K562 (cell line): ENCODE data around the gene THSD8. TPM values are rescaled to one million over a fixed set of nuclear protein-coding genes. Genes with fewer than 3 reads are reported as not detected.

Experiments used
- ARID4B ChIP-seq: sonication (generic); formaldehyde crosslinking; IDR thresholded peaks from 2 replicates; pipeline ENCODE4 v1.8.0; 2022; ENCODE audit warnings: mild to moderate bottlenecking, missing genetic modification reagents
- BRF2 ChIP-seq: IDR thresholded peaks from 3 replicates; pipeline ENCODE4 v1.6.1; 2011; ENCODE audit warnings: borderline replicate concordance, mild to moderate bottlenecking; ENCODE audit not compliant: insufficient read length, insufficient read depth
- ESRRA ChIP-seq: fragments of 450-650 bp; IDR thresholded peaks from 2 replicates; pipeline ENCODE4 v1.6.1; 2014; ENCODE audit warnings: low read depth, mild to moderate bottlenecking, moderate library complexity, borderline replicate concordance
- UBTF ChIP-seq, 2 experiments: IDR thresholded peaks; 2 replicates each; pipeline ENCODE4 v1.6.1; 2012; ENCODE audit warnings: improper control_type of control experiment in 2 of 2, low read depth in 2 of 2, low read length in 2 of 2, borderline replicate concordance in 1 of 2
- polyA plus RNA-seq, 8 experiments: library from polyadenylated mRNA; depleted of rRNA in 4 of 8; stranded (reverse) in 5 of 8; unstranded in 3 of 8; fragments of >200 nt; fragmentation: Nextera tagmentation in 2 of 8; fragmentation: Illumina TruSeq in 1 of 8; extraction: Ambion mirVana in 2 of 8; extraction: Trizol in 1 of 8; gene quantifications; 2 replicates each; pipeline versions ENCODE4 v1.2.1 to v1.2.3, GENCODE V29; 2011 to 2014; ENCODE audit warnings: inconsistent platforms in 1 of 8, missing spikeins in 1 of 8
- total RNA-seq, 7 experiments: library from RNA; depleted of rRNA in 6 of 7; stranded (reverse); fragments of >200 nt in 6 of 7; fragmentation: Illumina TruSeq in 2 of 7; extraction: Trizol in 2 of 7; gene quantifications; 2 replicates each; pipeline versions ENCODE4 v1.2.1 to v1.2.3, GENCODE V29; 2011 to 2021; ENCODE audit warnings: low replicate concordance in 1 of 7
- TF ChIP-seq, protein P1 (sequence below): fragments of 250-450 bp; sonication (Bioruptor Pico); IDR thresholded peaks from 2 replicates; pipeline ENCODE4 v1.4.0; 2020; ENCODE audit warnings: mild to moderate bottlenecking, moderate library complexity

THSD8 gene
- total and polyA plus RNA-seq, 9 of the 15 experiments (the other 6 are each of a cell fraction or from before 2014, with no cell fraction given), result 8.4 to 42.4 (median 19.9) TPM; not detected in 2

GRCh38 chr19:12800923-12801465 is 875 bp upstream of the THSD8 start (continued):
- peak; percentile 8; the same call in 1 of the 2 replicates for TF ChIP-seq ARID4B (CRISPR knock-in tag)
- TF ChIP-seq, protein P1, sequence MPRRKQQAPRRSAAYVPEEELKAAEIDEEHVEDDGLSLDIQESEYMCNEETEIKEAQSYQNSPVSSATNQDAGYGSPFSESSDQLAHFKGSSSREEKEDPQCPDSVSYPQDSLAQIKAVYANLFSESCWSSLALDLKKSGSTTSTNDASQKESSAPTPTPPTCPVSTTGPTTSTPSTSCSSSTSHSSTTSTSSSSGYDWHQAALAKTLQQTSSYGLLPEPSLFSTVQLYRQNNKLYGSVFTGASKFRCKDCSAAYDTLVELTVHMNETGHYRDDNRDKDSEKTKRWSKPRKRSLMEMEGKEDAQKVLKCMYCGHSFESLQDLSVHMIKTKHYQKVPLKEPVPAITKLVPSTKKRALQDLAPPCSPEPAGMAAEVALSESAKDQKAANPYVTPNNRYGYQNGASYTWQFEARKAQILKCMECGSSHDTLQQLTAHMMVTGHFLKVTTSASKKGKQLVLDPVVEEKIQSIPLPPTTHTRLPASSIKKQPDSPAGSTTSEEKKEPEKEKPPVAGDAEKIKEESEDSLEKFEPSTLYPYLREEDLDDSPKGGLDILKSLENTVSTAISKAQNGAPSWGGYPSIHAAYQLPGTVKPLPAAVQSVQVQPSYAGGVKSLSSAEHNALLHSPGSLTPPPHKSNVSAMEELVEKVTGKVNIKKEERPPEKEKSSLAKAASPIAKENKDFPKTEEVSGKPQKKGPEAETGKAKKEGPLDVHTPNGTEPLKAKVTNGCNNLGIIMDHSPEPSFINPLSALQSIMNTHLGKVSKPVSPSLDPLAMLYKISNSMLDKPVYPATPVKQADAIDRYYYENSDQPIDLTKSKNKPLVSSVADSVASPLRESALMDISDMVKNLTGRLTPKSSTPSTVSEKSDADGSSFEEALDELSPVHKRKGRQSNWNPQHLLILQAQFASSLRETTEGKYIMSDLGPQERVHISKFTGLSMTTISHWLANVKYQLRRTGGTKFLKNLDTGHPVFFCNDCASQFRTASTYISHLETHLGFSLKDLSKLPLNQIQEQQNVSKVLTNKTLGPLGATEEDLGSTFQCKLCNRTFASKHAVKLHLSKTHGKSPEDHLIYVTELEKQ (CRISPR knock-in tag), result no peak
- peak in 1 of 2 experiments; percentile 24; a peak in 1 of 4 replicates for TF ChIP-seq UBTF (IDR thresholded peaks at IDR 0.05; ENCODE audit: borderline replicate concordance in 1 of 2, low read depth in 2 of 2, low read length in 2 of 2)
- no peak for TF ChIP-seq BRF2
- peak; percentile 44; the same call in 1 of the 2 replicates for TF ChIP-seq ESRRA
